SU-DHL-6 (cell line): ENCODE measurements around the gene MARCHF4.
"Not testable (repeated sequence)": the region's sequence is repeated elsewhere in the genome, so short reads cannot be mapped to it uniquely, and the experiment has no call there.

Experiments used
- H2AFZ ChIP-seq: fragments of 200-600 bp; sonication (generic); 2 replicates; pipeline ENCODE4 v1.6.1; 2014; ENCODE audit warnings: low read depth, mild to moderate bottlenecking, moderate library complexity, mixed read lengths, antibody characterized with exemption, low read length; ENCODE audit not compliant: severe bottlenecking
- H3F3A ChIP-seq: fragments of 200-600 bp; shearing (Covaris generic); 2 replicates; pipeline ENCODE4 v1.6.0; 2016; ENCODE audit warnings: antibody characterized with exemption, mild to moderate bottlenecking; ENCODE audit not compliant: insufficient read depth
- H3K27ac ChIP-seq: fragments of 200-600 bp; sonication (generic); 2 replicates; pipeline ENCODE4 v1.5.1; 2016; ENCODE audit warnings: low read depth, mild to moderate bottlenecking, low read length, moderate library complexity, mixed read lengths
- H3K27me3 ChIP-seq: fragments of 200-600 bp; sonication (generic), shearing (Covaris generic); 2 replicates; pipeline ENCODE4 v1.6.0; 2014; ENCODE audit warnings: mild to moderate bottlenecking, low read length
- H3K36me3 ChIP-seq: fragments of 200-600 bp; sonication (generic); 2 replicates; pipeline ENCODE4 v1.6.1; 2014; ENCODE audit warnings: mild to moderate bottlenecking, low read length, mixed read lengths
- H3K4me2 ChIP-seq: fragments of 300-600, 200-600 bp; shearing (Covaris generic), sonication (generic); 2 replicates; pipeline ENCODE4 v1.6.0; 2014; ENCODE audit warnings: low read length, low read depth, mild to moderate bottlenecking; ENCODE audit not compliant: poor library complexity, severe bottlenecking
- H3K4me3 ChIP-seq: fragments of 200-600 bp; sonication (generic); 2 replicates; pipeline ENCODE4 v1.5.1; 2014; ENCODE audit warnings: antibody characterized with exemption, low read length, mild to moderate bottlenecking, mixed read lengths; ENCODE audit not compliant: insufficient read depth, poor library complexity, severe bottlenecking
- H3K79me2 ChIP-seq: fragments of 200-600 bp; sonication (generic); 2 replicates; pipeline ENCODE4 v1.6.1; 2014; ENCODE audit warnings: mild to moderate bottlenecking, low read length, moderate library complexity; ENCODE audit not compliant: insufficient read depth
- H3K9ac ChIP-seq: fragments of 200-600 bp; sonication (generic); 2 replicates; pipeline ENCODE4 v1.7.0; 2014; ENCODE audit warnings: mild to moderate bottlenecking, low read length
- H3K9me2 ChIP-seq: fragments of 200-600 bp; sonication (generic); replicated peaks from 2 replicates; pipeline ENCODE4 v1.6.1; 2014; ENCODE audit warnings: low read length; ENCODE audit not compliant: insufficient read depth
- H3K9me3 ChIP-seq: fragments of 200-600 bp; sonication (generic); 2 replicates; pipeline ENCODE4 v1.6.1; 2014; ENCODE audit warnings: low read length, mixed read lengths; ENCODE audit not compliant: insufficient read depth
- H4K20me1 ChIP-seq: fragments of 200-600 bp; sonication (generic); 2 replicates; pipeline ENCODE4 v1.6.1; 2014; ENCODE audit warnings: low read depth, mild to moderate bottlenecking, antibody characterized with exemption, low read length, moderate library complexity, mixed read lengths
- CTCF ChIP-seq: fragments of 200-600 bp; sonication (generic); IDR thresholded peaks from one replicate; pipeline ENCODE4 v1.5.1; 2017; ENCODE audit warnings: antibody characterized with exemption, mild to moderate bottlenecking, low read length, moderate library complexity; ENCODE audit not compliant: insufficient read depth, poor library complexity, severe bottlenecking
- EZH2phosphoT487 ChIP-seq: fragments of 200-600 bp; sonication (generic), shearing (Covaris generic); conservative IDR thresholded peaks from 2 replicates; pipeline ENCODE4 v1.6.1; 2018; ENCODE audit warnings: mild to moderate bottlenecking, antibody characterized with exemption, low read length, moderate library complexity, mixed read lengths

MARCHF4 gene

GRCh38 chr2:216387262-216387661 is 15.0 kb upstream of the MARCHF4 start:
- TF ChIP-seq CTCF = no peak
- no peak for TF ChIP-seq EZH2phosphoT487
- Histone ChIP-seq H3K9me3 (no peaks in the 10 kb centered on the region), H3F3A (no peaks in the 10 kb centered on the region), H3K27ac (no peak overlapping the region), H3K79me2 (no peaks in the 10 kb centered on the region), H3K9ac (no peak overlapping the region), H2AFZ (no peak overlapping the region), H4K20me1 (no peaks in the 10 kb centered on the region), H3K27me3 (no peaks in the 10 kb centered on the region), H3K4me2 (no peak overlapping the region), H3K9me2 (no peaks in the 10 kb centered on the region), H3K36me3 (no peaks in the 10 kb centered on the region), H3K4me3 (no peak overlapping the region)

- Histone ChIP-seq H3F3A (no peaks in the 10 kb centered on the region), H3K4me2 (no peak overlapping the region), H3K4me3 (no peak overlapping the region), H3K9ac (no peak overlapping the region), H3K9me2 (no peaks in the 10 kb centered on the region), H4K20me1 (no peaks in the 10 kb centered on the region), H3K9me3 (no peaks in the 10 kb centered on the region), H3K27me3 (no peaks in the 10 kb centered on the region), H3K36me3 (no peaks in the 10 kb centered on the region), H3K79me2 (no peaks in the 10 kb centered on the region), H3K27ac (no peak overlapping the region), H2AFZ (no peak overlapping the region)
- TF ChIP-seq CTCF (no peak), EZH2phosphoT487 (no peak)
Measured at GRCh38 chr2:216385478-216385877, 13.2 kb upstream of the MARCHF4 start.

- H2AFZ ChIP-seq, H3K9ac ChIP-seq, H4K20me1 ChIP-seq, H3K9me3 ChIP-seq, H3K36me3 ChIP-seq, H3K4me2 ChIP-seq, H3K9me2 ChIP-seq, H3F3A ChIP-seq, H3K4me3 ChIP-seq, H3K27ac ChIP-seq, H3K79me2 ChIP-seq, H3K27me3 ChIP-seq: not testable (repeated sequence)
Measured at GRCh38 chr2:216384409-216384808, 12.1 kb upstream of the MARCHF4 start.

GRCh38 chr2:216379977-216380376 is 7.7 kb upstream of the MARCHF4 start:
- TF ChIP-seq EZH2phosphoT487 (no peak), CTCF (no peak)
- Histone ChIP-seq H3K9me3 (no peaks in the 10 kb centered on the region), H3K9me2 (no peaks in the 10 kb centered on the region), H3K4me3 (no peak overlapping the region), H3K79me2 (no peaks in the 10 kb centered on the region), H3K4me2 (no peak overlapping the region), H3K27me3 (no peaks in the 10 kb centered on the region), H3K9ac (no peak overlapping the region), H3K27ac (no peak overlapping the region), H3K36me3 (no peaks in the 10 kb centered on the region), H3F3A (no peaks in the 10 kb centered on the region), H2AFZ (no peak overlapping the region), H4K20me1 (no peaks in the 10 kb centered on the region)
